PC-3 (cell line): ENCODE results near the gene TMCO6.

Source experiments
- EZH2 ChIP-seq: fragments of 300-600 bp; sonication (generic); IDR thresholded peaks from one replicate; pipeline ENCODE4 v1.6.1; 2017; ENCODE audit warnings: antibody characterized with exemption, mild to moderate bottlenecking, low read length; ENCODE audit not compliant: unreplicated experiment
- EZH2phosphoT487 ChIP-seq: fragments of 300-600 bp; sonication (generic); IDR thresholded peaks from 2 replicates; pipeline ENCODE4 v1.6.1; 2018; ENCODE audit warnings: mild to moderate bottlenecking, antibody characterized with exemption, low read length, borderline replicate concordance

DNA sequence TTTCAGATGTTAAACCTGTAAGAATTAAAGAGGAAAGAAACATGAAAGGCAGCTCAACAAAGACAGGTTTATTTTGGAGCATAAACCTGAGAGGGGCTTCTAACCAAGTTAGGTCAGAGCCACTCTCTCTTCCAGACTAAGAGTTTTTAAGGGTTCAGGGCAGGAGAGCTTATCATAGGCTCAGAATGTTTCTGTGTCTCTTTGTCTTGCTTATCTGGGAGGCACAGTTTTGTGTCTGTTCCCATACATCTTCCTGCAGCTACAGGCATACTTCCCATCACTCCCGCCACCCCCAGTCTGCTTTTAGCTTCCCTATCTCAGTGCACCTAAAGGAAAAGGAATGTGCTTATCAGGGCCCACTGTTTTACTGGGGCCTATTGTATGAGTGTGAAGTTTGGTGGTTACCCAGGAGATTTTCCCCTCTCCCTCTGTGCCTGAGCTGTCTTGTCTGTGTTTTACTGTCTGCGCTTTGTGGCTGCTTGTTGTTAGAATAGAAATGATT lies 28.2 kb upstream of the TMCO6 start:
- TF ChIP-seq EZH2phosphoT487, result no peak
- TF ChIP-seq EZH2, result no peak
